T47D (cell line): ENCODE measurements around the gene ZNF771.
A peak's percentile ranks its signal among the peaks of the same experiment; 100 is the strongest.

Source experiments
- DNase-seq, 2 experiments: peaks; one replicate each; pipeline versions ENCODE4 v3.0.0 to v3.0.0-alpha.2; 2011 to 2012; ENCODE audit warnings: low read depth in 1 of 2, low spot score in 1 of 2
- JUND ChIP-seq: IDR thresholded peaks from 2 replicates; pipeline ENCODE4 v1.6.1; 2012; ENCODE audit warnings: low read depth
- in situ Hi-C: cut with HindIII; loops from 2 replicates; pipeline ENCODE4 v1.10.0; 2016; ENCODE audit warnings: low sequenced_read_pairs, low pct_unique_long_range_greater_than_20kb

The ZNF771 gene

GRCh38 chr16:30407102-30407803, at the start of gene ZNF771:
Gene ZNF771, plus strand, starts transcription at chr16:30407606. Its CDS starts 448 bp downstream, at chr16:30408054.
- in situ Hi-C loops, result no loop called here
- TF ChIP-seq JUND, result no peak
- peak; percentile 81 to 95 for DNase-seq

- DNase-seq, result no peak
- in situ Hi-C loops, result no loop called here
- TF ChIP-seq JUND, result no peak
Observed at GRCh38 chr16:30357715-30358576, 49.5 kb upstream of the ZNF771 start.

- TF ChIP-seq JUND, result no peak
- in situ Hi-C loops, result no loop called here
- DNase-seq, result no peak
Observed at GRCh38 chr16:30358577-30358936, 48.8 kb upstream of the ZNF771 start.

DNA sequence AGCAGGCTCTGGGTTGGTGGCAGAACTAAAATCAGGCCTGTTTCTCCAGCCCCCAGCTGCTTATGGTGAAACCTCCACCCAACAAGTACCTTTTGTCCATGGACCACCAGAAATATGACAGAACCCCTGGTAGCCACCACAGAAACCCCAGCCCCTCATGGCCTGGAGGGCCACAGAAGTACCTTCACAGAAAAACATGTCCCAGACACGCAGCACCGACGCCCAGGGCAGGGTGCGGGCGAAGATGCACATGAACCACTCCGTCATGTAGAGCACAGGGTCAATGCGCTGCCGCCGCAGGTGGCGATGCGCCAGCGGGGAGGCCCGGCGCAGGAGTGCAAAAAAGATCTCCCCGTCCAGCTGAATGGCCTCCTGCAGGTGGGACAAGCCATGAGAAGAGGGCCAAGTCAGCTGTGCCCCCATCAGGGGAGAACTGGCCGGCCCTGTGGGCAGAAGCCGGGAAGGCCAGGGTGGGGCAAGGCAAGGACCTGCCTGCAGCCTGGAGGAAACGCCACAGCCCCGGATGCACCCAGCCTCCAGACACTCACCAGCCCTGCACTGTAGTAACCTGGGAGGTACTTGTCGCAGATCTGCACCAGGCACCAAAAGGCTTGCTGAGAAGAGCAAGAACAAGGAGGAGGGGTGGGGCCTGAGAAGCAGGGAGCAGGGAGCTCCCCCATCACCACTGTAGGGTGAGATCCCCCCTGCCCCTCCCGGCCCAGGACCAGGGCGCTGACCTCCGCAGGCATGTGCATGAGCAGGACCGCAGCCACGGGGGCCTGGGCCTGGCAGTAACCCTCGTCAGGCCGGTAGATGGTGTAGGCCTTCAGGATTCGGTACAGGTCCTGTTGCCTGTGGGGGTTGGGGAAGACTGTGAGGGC, 48.2 kb upstream of the ZNF771 start:
- in situ Hi-C loops, result no loop called here
- TF ChIP-seq JUND, result no peak
- no peak for DNase-seq

DNA sequence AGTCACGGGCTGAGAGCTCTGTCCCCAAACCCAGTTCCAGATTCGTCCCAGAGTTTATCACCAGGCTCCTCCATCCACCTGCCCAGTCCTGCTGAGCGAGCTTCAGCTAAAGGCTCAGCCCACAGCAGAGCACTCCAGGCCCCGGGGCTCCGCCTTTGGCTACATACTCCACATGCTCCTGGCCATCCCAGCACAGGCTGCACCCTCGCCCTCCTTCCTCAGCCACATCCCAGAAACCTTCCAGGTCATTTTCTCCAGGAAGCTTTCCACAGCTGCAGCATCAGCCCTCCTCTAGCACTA, 47.6 kb upstream of the ZNF771 start:
- TF ChIP-seq JUND, result no peak
- DNase-seq, result no peak
- in situ Hi-C loops, result no loop called here

DNA sequence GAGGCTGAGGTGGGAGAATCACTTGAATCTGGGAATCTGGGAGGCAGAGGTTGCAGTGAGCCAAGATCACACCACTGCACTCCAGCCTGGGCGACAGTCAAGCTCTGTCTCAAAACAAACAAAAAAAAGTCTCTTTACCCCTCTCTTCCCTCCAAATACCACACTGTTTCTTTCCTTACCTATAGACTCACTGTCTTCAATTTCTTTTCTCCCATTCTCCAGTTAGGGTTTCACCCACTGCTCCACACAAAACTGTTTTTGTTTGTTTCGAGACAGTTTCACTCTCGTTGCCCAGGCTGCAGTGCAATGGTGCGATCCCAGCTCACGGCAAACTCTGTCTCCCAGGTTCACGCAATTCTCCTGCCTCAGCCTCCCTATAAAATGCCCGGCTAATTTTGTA, 46.2 kb upstream of the ZNF771 start:
- DNase-seq, result no peak
- in situ Hi-C loops, result no loop called here

GRCh38 chr16:30365200-30365599, 42.2 kb upstream of the ZNF771 start:
- no peak for TF ChIP-seq JUND
- no peak for DNase-seq
- in situ Hi-C loops, result no loop called here

More for the DNA sequence above, 46.2 kb upstream of the ZNF771 start:
- no peak for TF ChIP-seq JUND

GRCh38 chr16:30366511-30366910, 40.9 kb upstream of the ZNF771 start:
- TF ChIP-seq JUND, result no peak
- in situ Hi-C loops, result no loop called here
- no peak for DNase-seq

GRCh38 chr16:30367349-30368009, 39.9 kb upstream of the ZNF771 start:
- in situ Hi-C loops, result no loop called here
- no peak for DNase-seq
- TF ChIP-seq JUND, result no peak

DNA sequence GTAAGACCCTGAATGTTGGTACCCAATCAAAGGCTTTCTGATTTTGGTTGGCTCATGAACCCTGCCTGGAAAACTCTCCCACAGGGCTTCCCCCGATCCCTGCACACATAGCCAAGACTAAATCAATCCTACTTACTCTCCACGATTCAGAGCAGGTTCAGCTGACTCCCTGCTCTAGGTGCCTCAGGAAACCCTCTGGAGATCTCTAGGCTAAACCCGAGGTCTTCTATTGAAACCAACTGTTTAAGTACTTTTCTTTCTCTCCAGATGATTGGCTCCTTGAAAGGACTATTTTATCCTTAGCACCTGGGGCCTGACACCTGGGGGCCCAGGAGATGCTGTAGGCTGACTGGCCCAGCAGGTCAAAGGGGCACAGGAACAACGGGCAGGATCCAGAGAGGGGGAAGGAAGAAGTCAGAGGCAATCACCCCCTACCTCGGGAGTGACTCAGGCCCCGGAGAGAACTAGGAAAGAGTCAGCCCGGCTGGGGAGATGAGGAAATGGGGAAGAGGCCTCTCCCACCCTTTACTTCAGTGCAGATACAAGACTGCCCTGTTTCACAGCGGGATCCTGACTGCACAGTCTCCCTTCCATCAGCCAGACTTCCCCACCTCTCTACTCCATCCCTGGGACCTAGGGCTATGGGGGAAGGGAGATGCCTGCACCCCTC, 39.1 kb upstream of the ZNF771 start:
- in situ Hi-C loops, result no loop called here
- TF ChIP-seq JUND, result no peak
- no peak for DNase-seq

GRCh38 chr16:30368792-30369090, 38.7 kb upstream of the ZNF771 start:
- no peak for DNase-seq
- no peak for TF ChIP-seq JUND
- in situ Hi-C loops, result no loop called here
